Measurements from ENCODE around the gene DYNLT2. TPM values are rescaled to one million over a fixed set of nuclear protein-coding genes. Genes with fewer than 3 reads are reported as not detected.

The DYNLT2 gene
- total and polyA plus RNA-seq, 2 of the 13 experiments (the other 11 are each of a cell fraction or from before 2014, with no cell fraction given): 2.1 to 4.3 TPM

DNA sequence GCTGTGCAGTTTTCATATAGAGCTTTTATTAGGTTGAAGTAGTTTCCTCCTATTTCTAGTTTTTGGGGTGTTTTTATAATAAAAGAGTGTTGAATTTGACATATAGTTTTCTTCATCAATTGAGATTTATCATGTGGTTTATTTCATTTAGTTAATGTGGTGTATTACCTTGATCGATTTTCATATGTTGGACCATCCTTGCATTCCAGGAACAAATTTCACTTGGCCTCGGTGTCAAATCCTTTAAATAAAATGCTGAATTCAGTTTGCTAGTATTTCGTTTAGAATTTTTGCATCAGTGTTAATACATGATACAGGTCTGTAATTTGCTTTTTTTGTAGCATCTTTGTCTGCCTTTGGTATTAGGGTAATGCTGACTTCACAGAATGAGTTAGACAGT lies 6.0 kb downstream of the DYNLT2 start:
- H3K4me1 ChIP-seq (ENCODE audit: insufficient read depth, low read length): peaks cover 22% of the 10 kb centered on the region
- H3K4me3 ChIP-seq (replicated peaks in 1 of 3; ENCODE audit: insufficient read depth in 1 of 3, low read depth in 2 of 3, low read length in 3 of 3): no peak overlapping the region
- H3K4me2 ChIP-seq (ENCODE audit: low read depth, low read length): no peak overlapping the region
- TF ChIP-seq, protein P1, sequence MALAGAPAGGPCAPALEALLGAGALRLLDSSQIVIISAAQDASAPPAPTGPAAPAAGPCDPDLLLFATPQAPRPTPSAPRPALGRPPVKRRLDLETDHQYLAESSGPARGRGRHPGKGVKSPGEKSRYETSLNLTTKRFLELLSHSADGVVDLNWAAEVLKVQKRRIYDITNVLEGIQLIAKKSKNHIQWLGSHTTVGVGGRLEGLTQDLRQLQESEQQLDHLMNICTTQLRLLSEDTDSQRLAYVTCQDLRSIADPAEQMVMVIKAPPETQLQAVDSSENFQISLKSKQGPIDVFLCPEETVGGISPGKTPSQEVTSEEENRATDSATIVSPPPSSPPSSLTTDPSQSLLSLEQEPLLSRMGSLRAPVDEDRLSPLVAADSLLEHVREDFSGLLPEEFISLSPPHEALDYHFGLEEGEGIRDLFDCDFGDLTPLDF (CRISPR knock-in tag; IDR thresholded peaks at IDR 0.05): no peak
- TF ChIP-seq, protein P2, sequence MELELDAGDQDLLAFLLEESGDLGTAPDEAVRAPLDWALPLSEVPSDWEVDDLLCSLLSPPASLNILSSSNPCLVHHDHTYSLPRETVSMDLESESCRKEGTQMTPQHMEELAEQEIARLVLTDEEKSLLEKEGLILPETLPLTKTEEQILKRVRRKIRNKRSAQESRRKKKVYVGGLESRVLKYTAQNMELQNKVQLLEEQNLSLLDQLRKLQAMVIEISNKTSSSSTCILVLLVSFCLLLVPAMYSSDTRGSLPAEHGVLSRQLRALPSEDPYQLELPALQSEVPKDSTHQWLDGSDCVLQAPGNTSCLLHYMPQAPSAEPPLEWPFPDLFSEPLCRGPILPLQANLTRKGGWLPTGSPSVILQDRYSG (CRISPR knock-in tag; IDR thresholded peaks at IDR 0.05): no peak
- no peak for TF ChIP-seq ZBTB21 (CRISPR knock-in tag; IDR thresholded peaks at IDR 0.05)
- TF ChIP-seq ZMYM4 (CRISPR knock-in tag; IDR thresholded peaks at IDR 0.05): no peak
- no peak for TF ChIP-seq TEAD2 (CRISPR knock-in tag; IDR thresholded peaks at IDR 0.05)
- TF ChIP-seq, protein P3, sequence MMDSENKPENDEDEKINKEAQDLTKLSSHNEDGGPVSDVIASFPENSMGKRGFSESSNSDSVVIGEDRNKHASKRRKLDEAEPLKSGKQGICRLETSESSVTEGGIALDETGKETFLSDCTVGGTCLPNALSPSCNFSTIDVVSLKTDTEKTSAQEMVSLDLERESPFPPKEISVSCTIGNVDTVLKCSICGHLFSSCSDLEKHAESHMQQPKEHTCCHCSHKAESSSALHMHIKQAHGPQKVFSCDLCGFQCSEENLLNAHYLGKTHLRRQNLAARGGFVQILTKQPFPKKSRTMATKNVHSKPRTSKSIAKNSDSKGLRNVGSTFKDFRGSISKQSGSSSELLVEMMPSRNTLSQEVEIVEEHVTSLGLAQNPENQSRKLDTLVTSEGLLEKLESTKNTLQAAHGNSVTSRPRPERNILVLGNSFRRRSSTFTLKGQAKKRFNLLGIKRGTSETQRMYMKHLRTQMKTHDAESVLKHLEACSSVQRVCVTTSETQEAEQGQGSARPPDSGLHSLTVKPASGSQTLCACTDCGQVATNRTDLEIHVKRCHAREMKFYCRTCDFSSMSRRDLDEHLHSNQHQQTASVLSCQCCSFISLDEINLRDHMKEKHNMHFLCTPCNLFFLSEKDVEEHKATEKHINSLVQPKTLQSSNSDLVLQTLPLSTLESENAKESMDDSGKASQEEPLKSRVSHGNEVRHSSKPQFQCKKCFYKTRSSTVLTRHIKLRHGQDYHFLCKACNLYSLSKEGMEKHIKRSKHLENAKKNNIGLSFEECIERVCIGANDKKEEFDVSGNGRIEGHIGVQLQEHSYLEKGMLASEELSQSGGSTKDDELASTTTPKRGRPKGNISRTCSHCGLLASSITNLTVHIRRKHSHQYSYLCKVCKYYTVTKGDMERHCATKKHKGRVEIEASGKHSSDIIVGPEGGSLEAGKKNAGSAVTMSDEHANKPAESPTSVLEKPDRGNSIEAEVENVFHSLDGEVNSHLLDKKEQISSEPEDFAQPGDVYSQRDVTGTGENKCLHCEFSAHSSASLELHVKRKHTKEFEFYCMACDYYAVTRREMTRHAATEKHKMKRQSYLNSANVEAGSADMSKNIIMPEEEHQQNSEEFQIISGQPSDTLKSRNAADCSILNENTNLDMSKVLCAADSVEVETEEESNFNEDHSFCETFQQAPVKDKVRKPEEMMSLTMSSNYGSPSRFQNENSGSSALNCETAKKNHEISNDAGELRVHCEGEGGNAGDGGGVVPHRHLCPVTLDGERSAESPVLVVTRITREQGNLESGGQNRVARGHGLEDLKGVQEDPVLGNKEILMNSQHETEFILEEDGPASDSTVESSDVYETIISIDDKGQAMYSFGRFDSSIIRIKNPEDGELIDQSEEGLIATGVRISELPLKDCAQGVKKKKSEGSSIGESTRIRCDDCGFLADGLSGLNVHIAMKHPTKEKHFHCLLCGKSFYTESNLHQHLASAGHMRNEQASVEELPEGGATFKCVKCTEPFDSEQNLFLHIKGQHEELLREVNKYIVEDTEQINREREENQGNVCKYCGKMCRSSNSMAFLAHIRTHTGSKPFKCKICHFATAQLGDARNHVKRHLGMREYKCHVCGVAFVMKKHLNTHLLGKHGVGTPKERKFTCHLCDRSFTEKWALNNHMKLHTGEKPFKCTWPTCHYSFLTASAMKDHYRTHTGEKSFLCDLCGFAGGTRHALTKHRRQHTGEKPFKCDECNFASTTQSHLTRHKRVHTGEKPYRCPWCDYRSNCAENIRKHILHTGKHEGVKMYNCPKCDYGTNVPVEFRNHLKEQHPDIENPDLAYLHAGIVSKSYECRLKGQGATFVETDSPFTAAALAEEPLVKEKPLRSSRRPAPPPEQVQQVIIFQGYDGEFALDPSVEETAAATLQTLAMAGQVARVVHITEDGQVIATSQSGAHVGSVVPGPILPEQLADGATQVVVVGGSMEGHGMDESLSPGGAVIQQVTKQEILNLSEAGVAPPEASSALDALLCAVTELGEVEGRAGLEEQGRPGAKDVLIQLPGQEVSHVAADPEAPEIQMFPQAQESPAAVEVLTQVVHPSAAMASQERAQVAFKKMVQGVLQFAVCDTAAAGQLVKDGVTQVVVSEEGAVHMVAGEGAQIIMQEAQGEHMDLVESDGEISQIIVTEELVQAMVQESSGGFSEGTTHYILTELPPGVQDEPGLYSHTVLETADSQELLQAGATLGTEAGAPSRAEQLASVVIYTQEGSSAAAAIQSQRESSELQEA (CRISPR knock-in tag; IDR thresholded peaks at IDR 0.05; ENCODE audit: not compliant biosample characterization): no peak
- no peak for TF ChIP-seq ZFYVE20 (CRISPR knock-in tag; IDR thresholded peaks at IDR 0.05; ENCODE audit: borderline replicate concordance, low read depth)
- TF ChIP-seq IKZF1 (IDR thresholded peaks at IDR 0.05): no peak
- 0 out of 4 replicates have a peak, but pooled peaks of 1 of the 2 experiments have one; percentile 16 for TF ChIP-seq MAFK (conservative IDR thresholded peaks at IDR 0.05 in 1 of 2, IDR thresholded peaks at IDR 0.05 in 1 of 2; ENCODE audit: low read length in 2 of 2)
- TF ChIP-seq MAFF (IDR thresholded peaks at IDR 0.05; ENCODE audit: low read depth, low read length): peak; percentile 31; the same call in 1 of the 2 replicates
- POLR2A ChIA-PET: no interaction called here
- no peak for FAIRE-seq
- H3K27ac ChIP-seq (ENCODE audit: extremely low read length, insufficient read depth, low read length): no peak overlapping the region
- no peaks in the 10 kb centered on the region for H3K36me3 ChIP-seq (replicated peaks in 1 of 2; ENCODE audit: control insufficient read depth in 1 of 2, insufficient read depth in 2 of 2, low read length in 2 of 2)
- CTCF ChIA-PET (ENCODE audit: low intra/inter-chr PET ratio, low total read pairs): no interaction called here
- no peak overlapping the region for H2AFZ ChIP-seq (ENCODE audit: low read length)
- intact Hi-C loops (cut with micrococcal nuclease; ENCODE audit: unreplicated experiment) (no loop called here), in situ Hi-C loops (cut with HindIII; ENCODE audit: extremely low pct_ligation_motif_present, low pct_unique_long_range_greater_than_20kb) (no loop called here)
- peaks cover 11% of the 10 kb centered on the region for H3K79me2 ChIP-seq (ENCODE audit: insufficient read depth, low read length)
- H3K9ac ChIP-seq (ENCODE audit: insufficient read depth, low read depth, low read length): no peak overlapping the region
- no TSS peak for BruUV-seq (replicated peaks)
- H4K20me1 ChIP-seq (ENCODE audit: insufficient read depth, low read length): no peaks in the 10 kb centered on the region
- 57% methylated on average over 3 of the region's 3 CpGs for WGBS (ENCODE audit: low lambda C conversion rate)
- no peak for ATAC-seq
- H3K9me3 ChIP-seq (ENCODE audit: low read length): no peaks in the 10 kb centered on the region
- H3K27me3 ChIP-seq (ENCODE audit: control insufficient read depth in 1 of 2, insufficient read depth in 2 of 2, low read length in 2 of 2): peaks cover 0 to 2% of the 10 kb centered on the region in 2 experiments; a peak in 2 of 5 replicates
- no peak for DNase-seq (ENCODE audit: low spot score)

Measured in HepG2 (cell line).